ENCODE results near the gene MON2.

The MON2 gene

GRCh38 chr12:62532333-62532732 lies 65.7 kb downstream of the MON2 start:
- TF ChIP-seq CTCF (IDR thresholded peaks at IDR 0.05) = no peak

GRCh38 chr12:62533087-62533754 lies 66.6 kb downstream of the MON2 start:
- no peak for TF ChIP-seq CTCF (IDR thresholded peaks at IDR 0.05)

GRCh38 chr12:62533755-62534107 lies 67.1 kb downstream of the MON2 start:
- no peak for TF ChIP-seq CTCF (IDR thresholded peaks at IDR 0.05)

- no peak for TF ChIP-seq CTCF (IDR thresholded peaks at IDR 0.05)
Measured at GRCh38 chr12:62536546-62536945, 69.9 kb downstream of the MON2 start.

- no peak for TF ChIP-seq CTCF (IDR thresholded peaks at IDR 0.05)
Measured at GRCh38 chr12:62537551-62537950, 70.9 kb downstream of the MON2 start.

- no peak for TF ChIP-seq CTCF (IDR thresholded peaks at IDR 0.05)
Measured at GRCh38 chr12:62540354-62540753, 73.7 kb downstream of the MON2 start.

- no peak for TF ChIP-seq CTCF (IDR thresholded peaks at IDR 0.05)
Measured at GRCh38 chr12:62542814-62543213, 76.2 kb downstream of the MON2 start.

GRCh38 chr12:62543324-62543723 lies 76.7 kb downstream of the MON2 start:
- TF ChIP-seq CTCF (IDR thresholded peaks at IDR 0.05) = no peak
